ENCODE data around the gene NYAP2.

Gene NYAP2

GRCh38 chr2:225569995-225570394 is 170.5 kb downstream of the NYAP2 start:
- no peak for DNase-seq

- DNase-seq: no peak
Observed at GRCh38 chr2:225573603-225574002, 174.1 kb downstream of the NYAP2 start.

- no peak for DNase-seq
Observed at GRCh38 chr2:225574582-225575138, 175.2 kb downstream of the NYAP2 start.

DNA sequence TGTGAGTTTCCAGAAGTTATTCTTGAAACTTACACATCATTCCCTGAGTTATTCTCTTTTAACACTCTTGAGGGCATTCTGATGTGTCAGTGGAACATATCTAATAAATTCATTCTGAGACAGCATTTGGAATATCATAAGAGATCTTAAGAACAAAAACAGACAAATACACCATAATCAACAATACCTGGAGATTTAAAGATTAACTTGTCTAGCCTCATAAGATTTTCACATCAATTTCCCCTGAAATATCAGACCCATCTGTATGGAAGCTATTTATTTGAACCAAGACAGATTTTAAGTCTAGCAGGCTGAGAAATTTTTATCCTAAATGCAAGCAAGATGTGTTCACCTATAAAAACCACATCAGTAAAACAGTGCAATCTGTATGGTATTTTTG is 181.6 kb downstream of the NYAP2 start:
- DNase-seq: no peak

GRCh38 chr2:225581906-225582305 is 182.4 kb downstream of the NYAP2 start:
- no peak for DNase-seq

- no peak for DNase-seq
Observed at GRCh38 chr2:225582355-225583116, 183.0 kb downstream of the NYAP2 start.

- DNase-seq: no peak
Observed at GRCh38 chr2:225584796-225585195, 185.3 kb downstream of the NYAP2 start.

GRCh38 chr2:225590932-225591331 is 191.4 kb downstream of the NYAP2 start:
- DNase-seq: no peak

DNA sequence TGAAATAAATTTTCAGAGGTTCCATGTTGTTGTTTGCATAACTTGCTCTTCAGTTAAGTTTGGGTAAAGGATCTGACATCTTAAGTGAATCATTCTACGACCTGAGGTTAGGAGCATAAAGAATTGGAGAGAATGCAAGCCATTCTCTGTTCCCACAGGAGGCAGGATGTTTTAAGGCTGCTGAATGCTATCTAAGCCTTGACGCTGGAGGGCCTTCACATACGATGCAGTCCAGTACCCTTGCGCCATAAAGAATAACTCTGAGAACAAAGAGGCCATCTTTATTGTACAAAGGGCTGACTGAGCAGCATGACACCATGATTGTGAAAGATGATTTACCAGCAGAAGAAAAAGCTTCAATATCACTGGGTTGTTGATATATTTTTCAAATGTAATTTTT is 198.4 kb downstream of the NYAP2 start:
- no peak for DNase-seq

DNA sequence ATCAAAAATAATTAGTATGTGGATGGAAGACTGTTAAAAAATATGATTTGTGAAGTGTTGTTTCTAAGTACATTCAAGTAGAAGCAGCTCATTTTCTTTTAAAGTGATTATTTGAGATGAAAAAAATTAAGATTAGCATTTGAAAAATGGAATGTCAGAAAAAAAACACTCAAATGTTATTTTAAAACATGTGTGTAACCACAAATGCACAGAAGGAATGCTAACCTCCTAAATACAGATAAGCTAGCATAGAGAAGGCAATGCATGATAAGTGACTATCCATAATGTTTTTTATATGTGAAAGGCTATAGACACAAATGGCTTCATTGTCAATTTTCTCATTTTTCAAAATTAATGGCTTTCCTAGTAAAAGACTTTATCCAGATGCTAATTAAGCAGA is 198.9 kb downstream of the NYAP2 start:
- DNase-seq: no peak

- DNase-seq: no peak
Observed at GRCh38 chr2:225598897-225599296, 199.4 kb downstream of the NYAP2 start.

GRCh38 chr2:225599856-225600255 is 200.3 kb downstream of the NYAP2 start:
- DNase-seq: no peak

GRCh38 chr2:225600444-225600843 is 200.9 kb downstream of the NYAP2 start:
- no peak for DNase-seq

DNA sequence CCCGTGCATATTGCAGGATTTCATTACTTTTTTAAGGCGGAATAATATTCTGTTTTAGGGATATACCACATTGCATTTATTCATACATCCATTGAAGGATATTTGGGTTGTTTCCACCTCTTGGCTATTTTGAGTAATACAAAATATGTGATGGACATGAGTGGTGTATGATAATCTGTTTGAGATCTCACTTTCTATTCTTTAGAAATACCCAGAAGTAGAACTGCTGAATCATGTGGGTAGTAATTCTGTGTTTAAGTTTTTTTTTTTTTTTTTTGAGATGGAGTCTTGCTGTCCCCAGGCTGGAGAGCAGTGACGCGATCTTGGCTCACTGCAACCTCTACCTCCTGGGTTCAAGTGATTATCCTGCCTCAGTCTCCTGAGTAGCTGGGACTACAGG is 201.4 kb downstream of the NYAP2 start:
- DNase-seq: no peak

DNA sequence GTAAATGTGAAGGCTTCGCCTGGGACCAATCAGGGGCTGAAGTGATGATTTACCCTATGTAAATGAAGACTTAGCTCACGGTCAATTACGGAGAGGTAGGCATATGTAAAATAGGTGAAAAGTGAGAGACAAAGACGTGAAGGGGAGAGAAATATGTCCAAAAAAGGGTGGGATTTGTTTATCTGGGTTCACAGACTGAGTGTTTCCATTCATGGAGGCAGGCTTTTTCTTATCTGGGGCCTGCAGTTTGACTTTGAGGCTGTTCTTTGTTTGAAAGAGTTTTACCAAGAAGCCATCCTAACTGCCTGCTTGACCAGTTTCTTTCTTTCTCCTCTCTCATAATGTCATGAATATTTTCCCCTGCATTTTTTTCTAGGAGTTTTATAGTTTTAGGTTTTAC is 202.7 kb downstream of the NYAP2 start:
- DNase-seq: no peak

- DNase-seq: no peak
Observed at GRCh38 chr2:225608136-225608535, 208.6 kb downstream of the NYAP2 start.

- DNase-seq: no peak
Observed at GRCh38 chr2:225612636-225613035, 213.1 kb downstream of the NYAP2 start.

GRCh38 chr2:225614915-225615314 is 215.4 kb downstream of the NYAP2 start:
- no peak for DNase-seq

DNA sequence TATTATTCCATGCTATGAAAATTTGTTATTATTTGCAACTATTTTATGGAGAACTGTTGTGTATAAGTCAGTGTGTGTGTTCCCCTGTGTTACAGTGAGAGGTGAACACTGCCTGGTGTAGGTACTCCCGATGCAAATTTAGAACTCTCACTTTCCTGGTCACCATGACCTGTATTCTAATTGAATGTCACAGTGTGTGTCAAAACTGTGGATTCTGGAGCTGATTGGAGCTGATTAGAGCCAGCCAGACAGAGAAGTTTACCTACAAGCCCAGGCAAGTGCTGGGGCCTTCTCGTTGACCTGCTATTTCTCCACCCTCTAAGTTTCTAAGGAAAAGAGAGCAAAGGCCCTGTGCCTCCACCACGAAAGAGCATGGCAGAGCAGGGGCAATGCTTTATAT is 216.0 kb downstream of the NYAP2 start:
- DNase-seq: no peak

DNA sequence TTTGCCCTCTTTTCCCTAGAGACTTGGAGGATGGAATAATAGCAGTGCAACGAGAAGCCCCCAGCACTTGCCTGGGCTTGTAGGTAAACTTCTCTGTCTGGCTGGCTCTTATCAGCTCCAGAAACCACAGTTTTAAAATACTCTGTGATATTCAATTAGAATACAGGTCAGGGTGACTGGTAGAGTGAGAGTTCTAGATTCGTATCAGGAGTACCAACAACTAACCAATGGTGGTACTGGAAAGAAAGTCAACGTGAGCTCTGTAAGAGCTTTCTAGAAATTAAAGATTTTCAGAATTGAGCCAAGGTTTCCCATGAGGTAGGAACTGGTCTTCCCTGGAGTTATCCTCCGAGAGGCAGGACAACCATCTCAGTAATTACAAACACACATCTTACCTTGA is 216.9 kb downstream of the NYAP2 start:
- DNase-seq: no peak

GRCh38 chr2:225616848-225617247 is 217.3 kb downstream of the NYAP2 start:
- DNase-seq: no peak

DNA sequence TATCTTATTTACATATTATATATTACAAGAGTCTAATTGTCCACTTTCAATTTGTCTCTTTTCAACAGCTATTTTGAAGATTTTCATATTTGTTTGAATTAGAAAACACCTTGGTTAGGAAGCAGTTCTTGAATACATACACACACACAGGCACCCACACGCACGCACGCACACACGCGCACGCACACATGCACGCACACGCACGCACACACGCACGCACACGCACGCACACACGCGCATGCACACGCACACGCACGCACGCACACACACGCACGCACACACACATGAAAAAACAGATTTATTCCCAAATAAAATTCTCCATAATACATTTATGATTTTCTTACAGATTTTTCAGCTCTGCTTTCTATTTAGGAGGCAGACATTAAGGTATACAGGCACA is 220.7 kb downstream of the NYAP2 start:
- DNase-seq: no peak

- DNase-seq: no peak
Observed at GRCh38 chr2:225630824-225631533, 231.5 kb downstream of the NYAP2 start.

GRCh38 chr2:225632351-225632750 is 232.8 kb downstream of the NYAP2 start:
- no peak for DNase-seq

Measured in stimulated activated naive CD4-positive, alpha-beta T cell (primary cell).